Kidney epithelial cell (primary cell): ENCODE results near the gene TEAD2. TPM values are rescaled to one million over a fixed set of nuclear protein-coding genes. Genes with fewer than 3 reads are reported as not detected.

ENCODE experiments used
- DNase-seq: peaks from one replicate; pipeline ENCODE4 v3.0.0-alpha.2; 2010; ENCODE audit warnings: low read depth
- H3K27me3 ChIP-seq: 2 replicates; pipeline ENCODE4 v1.6.0; 2011; ENCODE audit warnings: low read length; ENCODE audit not compliant: control insufficient read depth, insufficient read depth
- H3K36me3 ChIP-seq: 2 replicates; pipeline ENCODE4 v1.5.1; 2011; ENCODE audit warnings: low read length; ENCODE audit not compliant: control insufficient read depth, insufficient read depth
- H3K4me3 ChIP-seq: 2 replicates; pipeline ENCODE4 v1.5.1; 2011; ENCODE audit warnings: low read depth, mild to moderate bottlenecking, control low read depth, low read length
- CTCF ChIP-seq: IDR thresholded peaks from 2 replicates; pipeline ENCODE4 v1.5.1; 2011; ENCODE audit warnings: mild to moderate bottlenecking, moderate library complexity, low read length, control low read depth, inconsistent platforms; ENCODE audit not compliant: insufficient read depth, poor library complexity, severe bottlenecking
- total RNA-seq: library from RNA; depleted of rRNA; stranded (reverse); fragments of >200 nt; gene quantifications from 2 replicates; pipeline ENCODE4 v1.2.3, GENCODE V29; 2015

Gene TEAD2
- total RNA-seq, 1 donor from 2014 or later, result 52.6 TPM

- no peaks in the 10 kb centered on the region for H3K36me3 ChIP-seq
- no peak for DNase-seq
- H3K27me3 ChIP-seq, result no peaks in the 10 kb centered on the region
- no peak overlapping the region for H3K4me3 ChIP-seq
- TF ChIP-seq CTCF, result no peak
These were observed 66.9 kb downstream of the TEAD2 start for GRCh38 chr19:49295208-49295880.

- H3K36me3 ChIP-seq, result no peaks in the 10 kb centered on the region
- DNase-seq, result no peak
- H3K4me3 ChIP-seq, result no peak overlapping the region
- H3K27me3 ChIP-seq, result no peaks in the 10 kb centered on the region
- no peak for TF ChIP-seq CTCF
These were observed 67.8 kb downstream of the TEAD2 start for GRCh38 chr19:49294401-49294800.

Other genes starting within 250 kb of the TEAD2 start
- 3.4 and 5.8 TPM in 2 replicates for gene LIN7B, start 248.0 kb downstream of the TEAD2 start, total RNA-seq
- gene C19orf73, start 243.3 kb downstream of the TEAD2 start, total RNA-seq, result 4.2 and 4.6 TPM in 2 replicates
- 0.88 and 10.9 TPM in 2 replicates for gene PPFIA3, start 242.9 kb downstream of the TEAD2 start, total RNA-seq
- not detected in 2 replicates for gene HRC, start 207.0 kb downstream of the TEAD2 start, total RNA-seq
- gene TRPM4, start 204.6 kb downstream of the TEAD2 start, total RNA-seq, result 13.5 and 16.7 TPM in 2 replicates
- 0.17 and 0.75 TPM in 2 replicates for gene SLC6A16, start 37.2 kb downstream of the TEAD2 start, total RNA-seq
- 0.07 TPM in 1 of 2 replicates, not detected in the other for gene CD37, start 27.0 kb downstream of the TEAD2 start, total RNA-seq
- gene DKKL1, start 1.5 kb upstream of the TEAD2 start, total RNA-seq, result 0.58 TPM in 1 of 2 replicates, not detected in the other
- gene KASH5, start 25.8 kb upstream of the TEAD2 start, total RNA-seq, result 0.07 TPM in 1 of 2 replicates, not detected in the other
- not detected in 2 replicates for gene PTH2, start 61.0 kb upstream of the TEAD2 start, total RNA-seq
- gene GFY, start 63.0 kb upstream of the TEAD2 start, total RNA-seq, result not detected in 2 replicates
- gene SLC17A7, start 79.1 kb upstream of the TEAD2 start, total RNA-seq, result 0.07 TPM in 1 of 2 replicates, not detected in the other
- gene PIH1D1, start 89.4 kb upstream of the TEAD2 start, total RNA-seq, result 101 and 108 TPM in 2 replicates
- 21.8 and 32.9 TPM in 2 replicates for gene ALDH16A1, start 90.8 kb upstream of the TEAD2 start, total RNA-seq
- gene FLT3LG, start 111.8 kb upstream of the TEAD2 start, total RNA-seq, result 2.3 and 3.0 TPM in 2 replicates
- 2,967 and 3,596 TPM in 2 replicates for gene RPL13A, start 125.2 kb upstream of the TEAD2 start, total RNA-seq
- gene RPS11, start 134.0 kb upstream of the TEAD2 start, total RNA-seq, result 3,617 and 3,738 TPM in 2 replicates
- 66.7 and 80.2 TPM in 2 replicates for gene FCGRT, start 150.2 kb upstream of the TEAD2 start, total RNA-seq
- gene RCN3, start 165.6 kb upstream of the TEAD2 start, total RNA-seq, result 16.4 and 20.7 TPM in 2 replicates
- gene NOSIP, start 218.1 kb upstream of the TEAD2 start, total RNA-seq, result 89.4 and 91.4 TPM in 2 replicates
- 5.4 and 7.2 TPM in 2 replicates for gene PRRG2, start 218.9 kb upstream of the TEAD2 start, total RNA-seq
- gene PRR12, start 228.8 kb upstream of the TEAD2 start, total RNA-seq, result 8.9 and 11.5 TPM in 2 replicates